HepG2 (cell line): Measurements from ENCODE around the gene MARK4. TPM values are rescaled to one million over a fixed set of nuclear protein-coding genes. Genes with fewer than 3 reads are reported as not detected.

ENCODE experiments used
- ATAC-seq: fragments of 200-7000 bp; cut with Tn5 transposase; 3 replicates; pipeline ENCODE4 v1.9.1; 2020; ENCODE audit warnings: mild to moderate bottlenecking, moderate library complexity
- BruUV-seq: library from RNA; stranded (reverse); fragments of 400-500 nt; replicated peaks from 2 replicates; lab custom pipeline; 2021; lab: Mats Ljungman, UMichigan
- CTCF ChIA-PET: fragments of 300-600 bp; formaldehyde crosslinking; extraction: SDS; loops from one replicate; lab custom pipeline; 2021; ENCODE audit warnings: low total read pairs, inconsistent platforms, low intra/inter-chr PET ratio; lab: Yijun Ruan, JAX
- POLR2A ChIA-PET: fragments of 350-600 bp; sonication (Branson Sonifier 250); formaldehyde crosslinking; loops from one replicate; lab custom pipeline; 2020; ENCODE audit warnings: antibody characterized with exemption, inconsistent platforms; lab: Yijun Ruan, JAX
- DNase-seq: peaks from one replicate; pipeline ENCODE4 v3.0.0-alpha.2; 2015; ENCODE audit warnings: low spot score
- FAIRE-seq: peaks from 3 replicates; lab custom pipeline; 2011; peaks lifted over from hg19 to GRCh38; lab: Jason Lieb, UNC
- H2AFZ ChIP-seq: one replicate; pipeline ENCODE4 v1.6.1; 2011; ENCODE audit warnings: low read length, inconsistent platforms
- H3K27ac ChIP-seq: fragments of 300-600 bp; 3 replicates; pipeline ENCODE4 v1.8.0; 2011; ENCODE audit warnings: mixed run types, mild to moderate bottlenecking, mixed read lengths, low read length, inconsistent platforms; ENCODE audit not compliant: insufficient read depth; ENCODE audit errors: extremely low read length
- H3K27me3 ChIP-seq, 2 experiments: fragments of 200-600 bp in 1 of 2; 2 replicates in 1 of 2; 3 replicates in 1 of 2; pipeline versions ENCODE4 v1.6.0 to v1.8.0; 2011; ENCODE audit warnings: low read length in 2 of 2, mild to moderate bottlenecking in 2 of 2, moderate library complexity in 2 of 2, inconsistent platforms in 1 of 2; ENCODE audit not compliant: insufficient read depth in 2 of 2, control insufficient read depth in 1 of 2
- H3K36me3 ChIP-seq, 2 experiments: fragments of 200-600 bp in 1 of 2; replicated peaks in 1 of 2; 2 replicates in 1 of 2; 3 replicates in 1 of 2; pipeline versions ENCODE4 v1.5.1 to v1.8.0; 2011; ENCODE audit warnings: low read length in 2 of 2, inconsistent platforms in 1 of 2; ENCODE audit not compliant: insufficient read depth in 2 of 2, control insufficient read depth in 1 of 2
- H3K4me1 ChIP-seq: 2 replicates; pipeline ENCODE4 v1.5.1; 2012; ENCODE audit warnings: low read length, inconsistent platforms; ENCODE audit not compliant: insufficient read depth
- H3K4me2 ChIP-seq: 2 replicates; pipeline ENCODE4 v1.6.0; 2011; ENCODE audit warnings: low read depth, low read length, inconsistent platforms
- H3K4me3 ChIP-seq, 3 experiments: fragments of 200-600 bp in 1 of 3; sonication (generic), shearing (Covaris generic) in 1 of 3; replicated peaks in 1 of 3; 2 replicates each; pipeline ENCODE4 v1.5.1; 2011 to 2016; ENCODE audit warnings: low read length in 3 of 3, inconsistent platforms in 2 of 3, low read depth in 2 of 3, mild to moderate bottlenecking in 2 of 3, control low read depth in 1 of 3, mixed read lengths in 1 of 3; ENCODE audit not compliant: insufficient read depth in 1 of 3
- H3K79me2 ChIP-seq: one replicate; pipeline ENCODE4 v1.6.1; 2011; ENCODE audit warnings: low read length, inconsistent platforms; ENCODE audit not compliant: insufficient read depth
- H3K9ac ChIP-seq: 2 replicates; pipeline ENCODE4 v1.6.0; 2011; ENCODE audit warnings: mild to moderate bottlenecking, low read depth, low read length, inconsistent platforms; ENCODE audit not compliant: insufficient read depth
- H3K9me3 ChIP-seq: 2 replicates; pipeline ENCODE4 v1.5.1; 2012; ENCODE audit warnings: mild to moderate bottlenecking, low read length
- H4K20me1 ChIP-seq: 2 replicates; pipeline ENCODE4 v1.6.0; 2011; ENCODE audit warnings: inconsistent platforms, mild to moderate bottlenecking, low read length, moderate library complexity; ENCODE audit not compliant: insufficient read depth
- GATAD1 ChIP-seq: IDR thresholded peaks from 2 replicates; pipeline ENCODE4 v1.6.1; 2016; ENCODE audit warnings: missing genetic modification reagents, missing compliant biosample characterization
- KDM4B ChIP-seq: sonication (generic); formaldehyde crosslinking; IDR thresholded peaks from 2 replicates; pipeline ENCODE4 v1.4.0; 2020; ENCODE audit warnings: missing genetic modification reagents
- SNRNP70 ChIP-seq: fragments of 200-400 bp; formaldehyde crosslinking; IDR thresholded peaks from 2 replicates; pipeline ENCODE4 v1.6.1; 2017; ENCODE audit warnings: mild to moderate bottlenecking, low read depth, low read length, moderate library complexity
- THAP11 ChIP-seq: IDR thresholded peaks from 2 replicates; pipeline ENCODE4 v1.6.1; 2016; ENCODE audit warnings: missing biosample characterization, missing genetic modification reagents
- ZNF12 ChIP-seq: sonication (generic); formaldehyde crosslinking; IDR thresholded peaks from 2 replicates; pipeline ENCODE4 v1.5.0; 2020; ENCODE audit warnings: missing genetic modification reagents
- ZNF143 ChIP-seq: sonication (generic); formaldehyde crosslinking; IDR thresholded peaks from 2 replicates; pipeline ENCODE4 v1.4.0; 2020; ENCODE audit warnings: missing genetic modification reagents
- ZNF432 ChIP-seq: sonication (generic); formaldehyde crosslinking; IDR thresholded peaks from 2 replicates; pipeline ENCODE4 v1.5.0; 2020; ENCODE audit warnings: missing genetic modification reagents, mild to moderate bottlenecking, borderline replicate concordance
- ZNF768 ChIP-seq: sonication (generic); formaldehyde crosslinking; IDR thresholded peaks from 2 replicates; pipeline ENCODE4 v1.4.0; 2020; ENCODE audit warnings: missing genetic modification reagents
- WGBS: methylation state at CpG from one replicate; pipeline ENCODE4 v1.1.6; 2017; ENCODE audit warnings: low lambda C conversion rate; 5-methylcytosine and 5-hydroxymethylcytosine counted together
- in situ Hi-C: cut with HindIII; loops from 2 replicates; pipeline ENCODE4 v1.10.0; 2017; ENCODE audit warnings: low pct_unique_long_range_greater_than_20kb; ENCODE audit not compliant: extremely low pct_ligation_motif_present
- intact Hi-C: fragments of 100-400 bp; cut with micrococcal nuclease; formaldehyde crosslinking; loops from one replicate; pipeline ENCODE4 v1.10.0; 2022; ENCODE audit not compliant: unreplicated experiment
- polyA plus RNA-seq, 8 experiments: library from polyadenylated mRNA; depleted of rRNA in 3 of 8; stranded (reverse) in 7 of 8; unstranded in 1 of 8; fragments of >200 nt; fragmentation: Illumina TruSeq in 4 of 8; extraction: Trizol in 4 of 8; gene quantifications; 2 replicates each; pipeline versions ENCODE4 v1.2.1 to v1.2.3, GENCODE V29; 2011 to 2016; ENCODE audit warnings: low read depth in 4 of 8, missing spikeins in 1 of 8, mixed read lengths in 1 of 8; ENCODE audit not compliant: insufficient read depth in 1 of 8
- total RNA-seq, 5 experiments: library from RNA; depleted of rRNA; stranded (reverse); fragments of >200 nt; fragmentation: Illumina TruSeq; extraction: Trizol; gene quantifications; 2 replicates each; pipeline ENCODE4 v1.2.3, GENCODE V29; 2016; ENCODE audit warnings: low read depth in 1 of 5

MARK4 gene
- total and polyA plus RNA-seq, 2 of the 13 experiments (the other 11 are each of a cell fraction or from before 2014, with no cell fraction given): 7.0 to 12.2 TPM

DNA sequence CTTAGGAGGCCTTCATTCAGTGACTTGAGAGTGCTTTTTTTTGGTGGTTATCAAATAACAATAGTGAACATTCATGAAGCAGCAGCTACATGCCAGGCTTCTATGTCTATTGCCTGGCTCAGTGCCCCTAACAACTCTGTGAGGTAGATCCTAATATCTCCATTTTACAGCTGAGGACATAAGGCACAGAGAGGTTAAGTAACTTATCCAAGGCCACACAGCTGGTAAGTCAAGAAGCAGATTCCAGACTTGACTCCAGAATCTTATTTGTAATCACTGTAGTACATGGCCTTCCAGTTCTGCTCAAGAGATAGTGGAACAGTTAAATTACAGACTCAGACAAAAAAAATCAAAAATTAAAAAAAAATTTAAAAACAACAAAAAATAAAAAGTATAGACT, 44.8 kb downstream of the MARK4 start:
- Histone ChIP-seq H2AFZ (no peak overlapping the region), H3K79me2 (no peaks in the 10 kb centered on the region), H3K27me3 (no peaks in the 10 kb centered on the region), H3K9me3 (no peaks in the 10 kb centered on the region), H3K27ac (no peak overlapping the region), H3K9ac (no peak overlapping the region), H3K4me2 (no peak overlapping the region), H3K4me1 (peaks cover 10% of the 10 kb centered on the region; the same call in 1 of the 2 replicates), H4K20me1 (no peaks in the 10 kb centered on the region), H3K4me3 (no peak overlapping the region), H3K36me3 (peaks cover 8 to 38% of the 10 kb centered on the region in 2 experiments; a peak in 4 of 5 replicates)
- ATAC-seq (no peak), DNase-seq (no peak), FAIRE-seq (no peak)
- ChIA-PET POLR2A (no interaction called here), CTCF (no interaction called here)
- no TSS peak for BruUV-seq
- TF ChIP-seq ZNF768 (CRISPR knock-in tag) (peak; percentile 73; the same call in 1 of the 2 replicates), KDM4B (no peak)
- intact Hi-C loops: no loop called here
- in situ Hi-C loops: no loop called here

DNA sequence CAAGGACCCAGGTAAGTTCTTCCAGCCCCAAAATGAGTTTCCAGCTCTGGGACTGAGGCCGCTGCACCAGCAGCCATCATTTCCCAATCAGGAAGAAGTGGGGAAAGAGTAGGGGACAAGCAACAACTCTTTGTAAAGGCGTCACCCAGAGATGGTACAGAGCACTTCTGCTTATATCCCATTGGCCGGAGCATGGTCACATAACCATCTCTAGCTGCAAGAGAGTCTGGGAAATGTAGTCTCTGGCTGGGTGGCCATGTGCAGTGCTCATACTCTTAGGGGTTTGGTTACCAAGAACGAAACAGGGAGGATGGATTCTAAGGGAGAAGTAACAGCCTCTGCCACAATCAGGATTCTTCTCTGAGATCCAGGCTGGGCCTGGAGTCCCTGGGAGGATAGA, 45.3 kb downstream of the MARK4 start:
- WGBS: 94% methylated on average over 4 of the region's 4 CpGs
- no peak overlapping the region for H3K27ac ChIP-seq
- no peaks in the 10 kb centered on the region for H3K9me3 ChIP-seq
- no peaks in the 10 kb centered on the region for H3K27me3 ChIP-seq
- ChIA-PET POLR2A (no interaction called here), CTCF (no interaction called here)
- H3K4me2 ChIP-seq: no peak overlapping the region
- H2AFZ ChIP-seq: no peak overlapping the region
- peaks cover 8 to 35% of the 10 kb centered on the region in 2 experiments; a peak in 4 of 5 replicates for H3K36me3 ChIP-seq
- FAIRE-seq (no peak), ATAC-seq (0 out of 3 replicates have a peak, but pooled peaks have one; percentile 20), DNase-seq (no peak)
- intact Hi-C loops (no loop called here), in situ Hi-C loops (no loop called here)
- H3K4me3 ChIP-seq: no peak overlapping the region
- no peaks in the 10 kb centered on the region for H4K20me1 ChIP-seq
- BruUV-seq: no TSS peak
- H3K79me2 ChIP-seq: no peaks in the 10 kb centered on the region
- peaks cover 10% of the 10 kb centered on the region; the same call in 1 of the 2 replicates for H3K4me1 ChIP-seq
- H3K9ac ChIP-seq: no peak overlapping the region
- TF ChIP-seq ZNF432 (CRISPR knock-in tag): no peak
- TF ChIP-seq SNRNP70: no peak
- no peak for TF ChIP-seq ZNF12 (CRISPR knock-in tag)
- TF ChIP-seq GATAD1: no peak
- peak; percentile 60 for TF ChIP-seq THAP11 (CRISPR knock-in tag)
- TF ChIP-seq ZNF143 (CRISPR knock-in tag): peak; percentile 69; the same call in 1 of the 2 replicates
